Choroid plexus epithelial cell (primary cell): ENCODE measurements around the gene LYPD6B.

Experiments
- DNase-seq: peaks from one replicate; pipeline ENCODE4 v3.0.0-alpha.2; 2010; ENCODE audit warnings: low read depth
- H3K4me3 ChIP-seq: 2 replicates; pipeline ENCODE4 v1.5.1; 2011; ENCODE audit warnings: low read depth, mild to moderate bottlenecking, control low read depth, low read length, moderate library complexity
- CTCF ChIP-seq: conservative IDR thresholded peaks from 2 replicates; pipeline ENCODE4 v1.5.1; 2011; ENCODE audit warnings: low read depth, mild to moderate bottlenecking, control low read depth, inconsistent platforms, low read length, moderate library complexity

LYPD6B gene

GRCh38 chr2:149047118-149047517 lies 8.6 kb downstream of the LYPD6B start:
- no peak for TF ChIP-seq CTCF
- no peak overlapping the region for H3K4me3 ChIP-seq
- no peak for DNase-seq

GRCh38 chr2:149049142-149049541 lies 10.6 kb downstream of the LYPD6B start:
- no peak overlapping the region for H3K4me3 ChIP-seq
- DNase-seq: no peak
- TF ChIP-seq CTCF: no peak

- no peak overlapping the region for H3K4me3 ChIP-seq
- TF ChIP-seq CTCF: no peak
- DNase-seq: peak; percentile 9
Measured at GRCh38 chr2:149050188-149050587, 11.7 kb downstream of the LYPD6B start.

- H3K4me3 ChIP-seq: no peak overlapping the region
- DNase-seq: no peak
- TF ChIP-seq CTCF: no peak
Measured at GRCh38 chr2:149055751-149056150, 17.3 kb downstream of the LYPD6B start.

- no peak for DNase-seq
- TF ChIP-seq CTCF: no peak
Measured at GRCh38 chr2:149056541-149057255, 18.2 kb downstream of the LYPD6B start.

GRCh38 chr2:149057401-149057800 lies 18.9 kb downstream of the LYPD6B start:
- no peak for TF ChIP-seq CTCF
- H3K4me3 ChIP-seq: no peak overlapping the region
- no peak for DNase-seq

More at GRCh38 chr2:149056541-149057255, 18.2 kb downstream of the LYPD6B start:
- H3K4me3 ChIP-seq: no peak overlapping the region

GRCh38 chr2:149058936-149059335 lies 20.4 kb downstream of the LYPD6B start:
- no peak for TF ChIP-seq CTCF
- no peak overlapping the region for H3K4me3 ChIP-seq
- DNase-seq: no peak
